Measurements from ENCODE around the gene EXD1. TPM values are rescaled to one million over a fixed set of nuclear protein-coding genes. Genes with fewer than 3 reads are reported as not detected.
A peak's percentile ranks its signal among the peaks of the same experiment; 100 is the strongest.
"Not testable (repeated sequence)": the region's sequence is repeated elsewhere in the genome, so short reads cannot be mapped to it uniquely, and the experiment has no call there.

Gene EXD1
- total RNA-seq, 1 donor from 2014 or later, result not detected

GRCh38 chr15:41256577-41257038 is 26.1 kb upstream of the EXD1 start:
- DNase-seq (ENCODE audit: low spot score in 2 of 2, unreplicated experiment in 2 of 2), result no peak
- Mint-ChIP-seq H3K36me3 (peaks cover 13% of the 10 kb centered on the region), H3K27me3 (ENCODE audit: low read depth) (no peaks in the 10 kb centered on the region), H3K9me3 (no peaks in the 10 kb centered on the region), H3K27ac (no peak overlapping the region), H3K4me1 (peaks cover 11% of the 10 kb centered on the region), H3K4me3 (no peak overlapping the region)
- TF ChIP-seq CTCF (IDR thresholded peaks at IDR 0.05; ENCODE audit: unreplicated experiment), result no peak

GRCh38 chr15:41256103-41256502 is 25.5 kb upstream of the EXD1 start:
- Mint-ChIP-seq H3K36me3 (peaks cover 13% of the 10 kb centered on the region), H3K9me3 (no peaks in the 10 kb centered on the region), H3K4me3 (no peak overlapping the region), H3K27ac (no peak overlapping the region), H3K27me3 (ENCODE audit: low read depth) (no peaks in the 10 kb centered on the region), H3K4me1 (peaks cover 11% of the 10 kb centered on the region)
- TF ChIP-seq CTCF (IDR thresholded peaks at IDR 0.05; ENCODE audit: unreplicated experiment), result no peak
- DNase-seq (ENCODE audit: low spot score in 2 of 2, unreplicated experiment in 2 of 2), result no peak

DNA sequence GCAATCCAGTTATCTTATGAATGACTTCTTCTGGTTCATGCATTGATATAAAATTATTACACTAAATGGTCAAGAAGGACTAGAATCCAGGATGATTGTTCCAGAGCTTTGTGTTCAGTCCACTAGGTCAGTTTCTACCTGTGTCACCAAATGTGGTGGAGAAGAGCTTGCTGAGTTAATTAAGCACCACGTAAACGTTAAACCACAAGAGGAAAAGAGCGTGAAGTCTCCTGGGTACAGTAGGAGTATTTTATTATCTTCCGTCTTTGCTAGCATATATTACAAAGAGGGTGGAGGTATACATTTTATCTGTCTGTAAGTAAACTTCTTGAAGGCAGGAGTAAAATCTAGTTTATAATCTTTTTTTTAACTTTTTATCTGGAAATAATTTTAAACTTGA is 24.0 kb upstream of the EXD1 start:
- Mint-ChIP-seq H3K27ac (no peak overlapping the region), H3K4me1 (peaks cover 18% of the 10 kb centered on the region), H3K36me3 (peaks cover 13% of the 10 kb centered on the region), H3K27me3 (ENCODE audit: low read depth) (no peaks in the 10 kb centered on the region), H3K9me3 (no peaks in the 10 kb centered on the region), H3K4me3 (no peak overlapping the region)
- DNase-seq (ENCODE audit: low spot score in 2 of 2, unreplicated experiment in 2 of 2), result no peak
- no peak for TF ChIP-seq CTCF (IDR thresholded peaks at IDR 0.05; ENCODE audit: unreplicated experiment)

GRCh38 chr15:41251411-41251810 is 20.9 kb upstream of the EXD1 start:
- Mint-ChIP-seq H3K27me3 (ENCODE audit: low read depth) (no peaks in the 10 kb centered on the region), H3K27ac (no peak overlapping the region), H3K9me3 (no peaks in the 10 kb centered on the region), H3K4me1 (peaks cover 10% of the 10 kb centered on the region), H3K36me3 (peaks cover 11% of the 10 kb centered on the region), H3K4me3 (no peak overlapping the region)
- no peak for TF ChIP-seq CTCF (IDR thresholded peaks at IDR 0.05; ENCODE audit: unreplicated experiment)
- no peak for DNase-seq (ENCODE audit: low spot score in 2 of 2, unreplicated experiment in 2 of 2)

DNA sequence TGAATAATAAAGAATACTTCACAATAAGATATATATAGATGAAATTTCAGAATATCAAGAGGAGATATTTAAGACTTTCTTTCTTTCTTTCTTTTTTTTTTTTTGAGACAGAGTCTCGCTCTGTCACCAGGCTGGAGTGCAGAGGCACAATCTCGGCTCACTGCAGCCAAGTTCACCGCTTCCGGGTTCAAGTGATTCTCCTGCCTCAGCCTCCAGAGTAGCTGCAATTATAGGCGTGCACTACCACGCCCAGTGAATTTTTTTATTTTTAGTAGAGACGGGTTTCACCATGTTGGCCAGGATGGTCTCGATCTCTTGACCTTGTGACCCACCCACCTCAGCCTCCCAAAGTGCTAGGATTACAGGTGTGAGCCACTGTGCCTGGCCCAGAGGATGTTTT is 20.2 kb upstream of the EXD1 start:
- not testable (repeated sequence) for H3K27me3 Mint-ChIP-seq (ENCODE audit: low read depth); H3K9me3 Mint-ChIP-seq; DNase-seq (ENCODE audit: low spot score in 2 of 2, unreplicated experiment in 2 of 2); H3K4me1 Mint-ChIP-seq; H3K4me3 Mint-ChIP-seq
- peaks cover 11% of the 10 kb centered on the region for H3K36me3 Mint-ChIP-seq
- H3K27ac Mint-ChIP-seq, result peak overlapping the region; percentile 25

DNA sequence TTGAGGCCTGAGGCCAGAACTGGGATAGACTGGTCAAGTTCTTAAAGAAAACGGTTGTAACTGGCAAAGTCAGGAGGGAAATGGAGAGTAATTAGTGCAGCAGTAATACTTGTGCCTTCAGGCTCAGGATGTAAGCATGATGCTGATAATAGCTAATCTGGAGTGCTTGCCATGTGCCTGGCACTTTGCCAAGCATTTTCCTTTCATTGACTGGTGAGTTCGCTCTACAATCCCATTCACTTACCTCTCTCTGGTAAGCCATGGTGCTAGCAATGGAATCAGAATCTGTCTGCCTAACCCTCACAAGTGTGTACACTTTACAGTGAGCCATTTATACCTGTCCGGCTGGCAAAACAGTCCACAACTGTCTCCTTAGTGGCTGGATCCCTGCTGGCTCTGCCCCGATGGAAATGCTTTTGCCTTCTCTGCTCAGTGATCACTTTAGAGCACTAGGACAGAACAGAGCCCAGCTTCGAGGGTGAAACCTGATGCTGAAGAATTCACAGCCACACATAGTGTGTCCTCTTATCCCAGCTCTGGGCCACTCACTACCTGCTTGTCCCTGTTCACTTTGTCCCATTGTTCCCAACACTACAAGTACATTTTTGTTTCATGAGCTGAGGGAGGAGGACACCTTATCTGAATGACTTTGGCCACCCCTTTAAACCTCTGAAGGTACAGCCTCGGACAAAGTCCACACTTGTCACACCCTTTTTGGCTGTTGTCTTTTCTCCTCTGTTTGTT is 10.8 kb upstream of the EXD1 start:
- Mint-ChIP-seq H3K4me3 (no peak overlapping the region), H3K9me3 (no peaks in the 10 kb centered on the region), H3K27me3 (ENCODE audit: low read depth) (no peaks in the 10 kb centered on the region), H3K4me1 (peaks cover 8% of the 10 kb centered on the region), H3K36me3 (peaks cover 10% of the 10 kb centered on the region), H3K27ac (no peak overlapping the region)
- peak in 1 of 2 experiments; percentile 42 for DNase-seq (ENCODE audit: low spot score in 2 of 2, unreplicated experiment in 2 of 2)
- TF ChIP-seq CTCF (IDR thresholded peaks at IDR 0.05; ENCODE audit: unreplicated experiment), result no peak

All from mesothelial cell of epicardium (in vitro differentiated cells).